Mononuclear cell (primary cell): ENCODE results near the gene TPST1. TPM values are rescaled to one million over a fixed set of nuclear protein-coding genes. Genes with fewer than 3 reads are reported as not detected.

Experiments used
- H3K27me3 ChIP-seq: 2 replicates; pipeline ENCODE4 v1.6.0; 2011; ENCODE audit warnings: low read length, control low read depth; ENCODE audit not compliant: insufficient read depth
- H3K4me1 ChIP-seq: 2 replicates; pipeline ENCODE4 v1.5.1; 2011; ENCODE audit warnings: mild to moderate bottlenecking, low read length, control low read depth; ENCODE audit not compliant: insufficient read depth
- H3K4me3 ChIP-seq: 2 replicates; pipeline ENCODE4 v1.5.1; 2011; ENCODE audit warnings: mild to moderate bottlenecking, low read length, moderate library complexity
- H3K9me3 ChIP-seq: 2 replicates; pipeline ENCODE4 v1.5.1; 2011; ENCODE audit warnings: low read depth, mild to moderate bottlenecking, control low read depth, low read length
- total RNA-seq: library from RNA; depleted of rRNA; stranded (reverse); fragments of >200 nt; gene quantifications from one replicate; pipeline ENCODE4 v1.2.3, GENCODE V29; 2012

TPST1 gene
- total RNA-seq, 1 donor = 7.9 TPM

DNA sequence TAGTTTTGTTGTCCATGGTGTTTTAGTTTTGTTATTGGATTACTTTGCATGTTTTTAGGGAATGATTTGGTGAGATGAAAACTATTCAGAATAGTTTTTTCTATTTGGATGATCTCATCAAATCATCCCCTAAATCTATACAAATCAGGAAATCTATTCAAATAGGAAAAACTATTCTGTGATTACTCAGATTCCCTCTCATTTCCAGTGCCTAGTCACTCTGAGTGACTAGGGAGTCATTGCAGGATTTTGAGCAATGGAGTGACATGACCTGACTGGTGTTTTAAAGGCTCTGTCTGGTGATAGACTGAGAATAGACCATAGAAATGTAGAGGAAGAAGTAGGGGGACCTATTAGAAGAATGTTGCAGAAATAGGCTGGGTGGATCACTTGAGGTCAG is 72.4 kb downstream of the TPST1 start:
- Histone ChIP-seq H3K4me1 (peaks cover 9% of the 10 kb centered on the region), H3K9me3 (no peaks in the 10 kb centered on the region), H3K27me3 (no peaks in the 10 kb centered on the region), H3K4me3 (no peak overlapping the region)

- no peaks in the 10 kb centered on the region for H3K9me3 ChIP-seq
- H3K4me3 ChIP-seq = no peak overlapping the region
- H3K27me3 ChIP-seq = no peaks in the 10 kb centered on the region
- peaks cover 20% of the 10 kb centered on the region for H3K4me1 ChIP-seq
Measured at GRCh38 chr7:66279912-66280311, 74.8 kb downstream of the TPST1 start.

GRCh38 chr7:66281678-66282590 is 76.8 kb downstream of the TPST1 start:
- H3K4me1 ChIP-seq = peaks cover 20% of the 10 kb centered on the region
- H3K4me3 ChIP-seq = no peak overlapping the region
- no peaks in the 10 kb centered on the region for H3K27me3 ChIP-seq
- no peaks in the 10 kb centered on the region for H3K9me3 ChIP-seq

GRCh38 chr7:66282591-66282935 is 77.4 kb downstream of the TPST1 start:
- H3K4me3 ChIP-seq = no peak overlapping the region
- no peaks in the 10 kb centered on the region for H3K27me3 ChIP-seq
- no peaks in the 10 kb centered on the region for H3K9me3 ChIP-seq
- peaks cover 20% of the 10 kb centered on the region for H3K4me1 ChIP-seq

GRCh38 chr7:66283003-66283920 is 78.1 kb downstream of the TPST1 start:
- Histone ChIP-seq H3K9me3 (no peaks in the 10 kb centered on the region), H3K27me3 (no peaks in the 10 kb centered on the region), H3K4me1 (peaks cover 20% of the 10 kb centered on the region), H3K4me3 (no peak overlapping the region)

- Histone ChIP-seq H3K9me3 (peaks cover 6% of the 10 kb centered on the region), H3K4me3 (no peak overlapping the region), H3K4me1 (peaks cover 22% of the 10 kb centered on the region), H3K27me3 (no peaks in the 10 kb centered on the region)
Measured at GRCh38 chr7:66296001-66296521, 90.9 kb downstream of the TPST1 start.

- Histone ChIP-seq H3K9me3 (peaks cover 6% of the 10 kb centered on the region), H3K4me3 (no peak overlapping the region), H3K4me1 (peaks cover 22% of the 10 kb centered on the region), H3K27me3 (no peaks in the 10 kb centered on the region)
Measured at GRCh38 chr7:66296557-66296956, 91.4 kb downstream of the TPST1 start.

DNA sequence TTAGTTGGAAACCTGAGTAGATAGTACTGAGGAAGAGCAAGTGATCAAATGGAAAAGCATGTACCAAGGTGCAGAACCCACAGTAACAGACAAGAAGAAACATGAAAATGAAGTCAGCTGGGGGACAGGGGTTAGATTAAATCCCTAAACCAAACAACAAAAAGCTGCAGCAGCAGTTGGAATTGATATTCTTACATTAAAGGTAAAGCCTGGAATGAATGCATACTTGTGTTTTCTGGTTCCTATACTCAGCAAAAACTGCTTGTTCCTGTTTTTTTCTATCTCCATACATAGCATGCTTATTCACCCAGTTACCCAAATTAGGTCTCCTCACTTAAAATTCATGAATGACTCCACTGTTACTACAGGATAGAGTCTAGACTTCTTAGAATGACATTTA is 92.4 kb downstream of the TPST1 start:
- no peak overlapping the region for H3K4me3 ChIP-seq

DNA sequence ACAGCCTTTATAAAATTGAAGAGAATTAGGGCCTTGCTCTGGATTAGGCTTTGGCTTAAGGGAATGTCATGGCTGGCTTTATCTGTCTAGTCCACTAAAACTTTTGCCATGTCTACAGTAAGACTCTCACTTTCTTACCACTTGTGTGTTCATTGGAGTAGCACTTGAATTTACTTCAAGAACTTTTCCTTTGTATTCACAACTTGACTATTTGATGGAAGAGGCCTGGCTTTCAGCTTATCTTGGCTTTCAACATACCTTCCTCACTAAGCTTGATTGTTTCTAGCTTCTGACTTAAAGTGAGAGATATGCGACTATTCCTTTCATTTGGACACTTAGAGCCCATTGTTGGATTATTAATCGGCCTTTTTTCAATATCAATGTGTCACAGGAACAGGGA is 96.1 kb downstream of the TPST1 start:
- Histone ChIP-seq H3K9me3 (peaks cover 6% of the 10 kb centered on the region), H3K4me3 (no peak overlapping the region), H3K4me1 (peaks cover 13% of the 10 kb centered on the region), H3K27me3 (no peaks in the 10 kb centered on the region)

More for the DNA sequence above, 92.4 kb downstream of the TPST1 start:
- H3K27me3 ChIP-seq = no peaks in the 10 kb centered on the region
- H3K4me1 ChIP-seq = peaks cover 22% of the 10 kb centered on the region
- peaks cover 6% of the 10 kb centered on the region for H3K9me3 ChIP-seq

DNA sequence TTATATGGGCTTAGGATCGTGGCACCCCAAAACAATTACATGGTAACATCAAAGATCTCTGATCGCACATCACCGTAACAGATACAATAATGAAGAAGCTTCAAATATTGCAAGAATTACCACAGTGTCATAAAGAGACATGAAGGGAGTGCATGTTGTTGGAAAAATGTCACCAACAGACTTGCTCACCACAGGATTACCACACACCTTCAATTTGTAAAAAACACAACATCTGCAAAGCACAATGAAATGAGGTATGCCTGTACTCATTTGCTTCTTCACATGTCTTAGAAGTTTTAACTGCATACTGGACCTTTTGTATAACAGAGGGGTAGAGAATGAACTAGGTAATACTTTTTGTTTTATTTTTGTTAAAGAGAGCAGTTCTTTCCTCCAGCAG is 96.6 kb downstream of the TPST1 start:
- H3K4me3 ChIP-seq = no peak overlapping the region
- H3K4me1 ChIP-seq = peaks cover 9% of the 10 kb centered on the region
- peaks cover 6% of the 10 kb centered on the region for H3K9me3 ChIP-seq
- no peaks in the 10 kb centered on the region for H3K27me3 ChIP-seq

DNA sequence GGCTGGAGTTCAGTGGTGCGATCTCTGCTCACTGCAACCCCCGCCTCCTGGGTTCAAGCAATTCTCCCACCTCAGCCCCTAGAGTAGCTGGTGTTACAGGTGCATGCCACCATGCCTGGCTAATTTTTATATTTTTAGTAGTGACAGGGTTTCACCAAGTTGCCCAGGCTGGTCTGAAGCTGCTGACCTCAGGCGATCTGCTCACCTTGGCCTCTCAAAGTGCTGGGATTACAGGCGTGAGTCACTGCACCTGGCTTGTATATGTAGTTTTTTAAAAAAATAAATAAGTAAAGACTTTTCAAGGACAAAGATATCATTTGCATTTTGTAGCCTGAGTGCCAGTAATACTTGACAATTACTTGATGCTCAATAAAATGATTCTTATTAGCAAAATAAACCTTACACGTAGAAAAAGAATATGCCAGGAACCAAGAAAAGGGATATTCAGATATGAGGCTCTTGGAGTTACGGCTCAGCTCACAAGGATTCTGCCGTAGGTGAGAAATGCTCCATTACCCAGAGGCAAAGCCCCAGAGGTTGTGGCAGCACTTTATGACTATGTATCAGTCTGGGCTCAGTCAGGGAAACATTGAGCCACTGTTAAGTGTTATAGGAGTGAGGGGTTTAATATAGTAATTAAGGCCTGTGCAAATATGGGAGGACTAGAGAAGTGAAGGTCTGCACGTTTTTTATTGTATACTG is 98.5 kb downstream of the TPST1 start:
- Histone ChIP-seq H3K27me3 (no peaks in the 10 kb centered on the region), H3K4me3 (no peak overlapping the region), H3K9me3 (no peaks in the 10 kb centered on the region), H3K4me1 (no peaks in the 10 kb centered on the region)

GRCh38 chr7:66304536-66304935 is 99.4 kb downstream of the TPST1 start:
- Histone ChIP-seq H3K4me3 (no peak overlapping the region), H3K9me3 (no peaks in the 10 kb centered on the region), H3K4me1 (no peaks in the 10 kb centered on the region), H3K27me3 (no peaks in the 10 kb centered on the region)

DNA sequence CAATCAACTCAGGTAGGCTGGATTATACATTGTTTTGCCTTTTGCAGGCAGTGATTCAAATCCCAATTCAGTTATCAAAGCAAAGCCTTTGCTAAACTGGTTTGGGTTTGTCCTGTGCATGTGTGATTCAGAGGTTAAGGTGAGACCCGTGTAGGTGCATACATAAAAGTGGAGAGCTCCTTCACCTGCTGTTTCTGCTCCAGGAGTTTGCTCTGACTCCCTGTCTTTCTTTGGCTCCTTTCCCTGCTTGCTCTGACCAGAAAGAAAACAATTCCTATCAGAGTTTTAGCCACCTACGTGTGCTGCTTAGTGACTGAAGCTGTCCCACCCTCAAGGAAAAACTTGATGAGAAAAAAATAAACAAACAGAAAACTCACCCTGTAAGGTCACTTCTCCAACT is 101.1 kb downstream of the TPST1 start:
- no peaks in the 10 kb centered on the region for H3K9me3 ChIP-seq
- H3K4me1 ChIP-seq = no peaks in the 10 kb centered on the region
- H3K27me3 ChIP-seq = no peaks in the 10 kb centered on the region
- H3K4me3 ChIP-seq = no peak overlapping the region

GRCh38 chr7:66307591-66308215 is 102.6 kb downstream of the TPST1 start:
- Histone ChIP-seq H3K4me1 (no peaks in the 10 kb centered on the region), H3K27me3 (no peaks in the 10 kb centered on the region), H3K4me3 (no peak overlapping the region), H3K9me3 (no peaks in the 10 kb centered on the region)
